NCI-H82 treated with DMSO at 0.1 percent for 48 hours (cell line): Measurements from ENCODE around the gene VPS13D.

Experiments
- DNase-seq: peaks from one replicate; lab custom pipeline; 2025; ENCODE audit not compliant: unreplicated experiment; lab: John Stamatoyannopoulos, UW

VPS13D gene

DNA sequence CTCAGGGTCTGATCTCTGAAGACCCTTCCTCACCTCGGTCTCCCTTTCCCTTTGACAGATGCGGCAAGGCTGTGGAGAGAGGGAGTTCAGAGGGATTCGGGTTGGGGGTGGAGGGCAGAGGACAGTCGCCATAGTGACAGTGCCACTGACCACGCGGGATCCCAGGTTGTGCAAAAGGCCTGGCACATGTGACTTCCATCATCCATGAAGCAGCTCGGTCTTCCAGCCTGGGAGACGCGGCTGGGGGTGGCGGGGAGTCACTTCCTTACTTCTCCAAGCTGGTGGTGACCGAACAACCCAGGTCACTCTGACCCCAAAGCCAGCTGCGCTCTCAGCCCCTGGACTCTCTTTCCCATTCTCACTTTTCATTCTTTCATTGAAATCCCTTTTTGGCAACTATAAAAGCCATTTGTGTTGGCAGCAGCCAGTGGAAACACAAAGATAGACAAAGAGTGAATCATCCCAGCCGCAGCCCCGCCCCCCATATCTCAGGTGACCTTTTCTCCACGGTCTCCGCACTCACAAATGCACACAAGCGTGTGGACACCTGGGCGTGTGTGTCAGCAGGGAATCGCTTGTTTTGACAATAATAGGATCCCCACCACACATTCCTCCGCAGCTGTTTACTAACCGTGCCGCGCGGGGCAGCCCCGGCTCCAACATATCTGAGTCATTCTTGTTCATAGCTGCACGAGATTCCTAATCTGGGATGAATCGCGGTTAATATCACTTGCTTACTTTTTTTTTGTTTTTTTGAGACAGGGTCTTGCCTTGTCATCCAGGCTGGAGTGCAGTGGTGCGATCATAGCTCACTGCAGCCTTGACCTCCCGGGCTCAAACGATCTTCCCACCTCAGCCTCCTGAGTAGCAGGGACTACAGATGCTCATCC is 319.9 kb downstream of the VPS13D start:
- no peak for DNase-seq

DNA sequence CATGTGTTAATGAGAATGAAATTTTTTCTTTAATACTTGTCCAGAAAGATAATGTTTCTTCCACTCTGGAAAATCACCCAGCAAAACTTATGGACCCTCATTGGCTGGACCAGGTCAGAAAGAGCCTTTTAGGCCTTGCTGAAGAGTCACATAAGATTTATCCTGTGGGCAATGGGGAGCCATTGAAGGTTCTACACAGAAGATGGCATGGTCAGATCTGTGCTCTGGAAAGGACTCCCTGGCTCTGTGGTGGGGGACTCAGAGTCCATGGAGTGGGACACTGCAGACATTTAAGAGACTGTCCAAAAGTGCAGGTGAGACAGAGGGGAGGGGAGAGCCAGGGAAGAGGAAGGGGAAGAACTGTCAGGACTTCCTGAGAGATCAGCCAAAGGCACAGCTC is 321.8 kb downstream of the VPS13D start:
- no peak for DNase-seq

DNA sequence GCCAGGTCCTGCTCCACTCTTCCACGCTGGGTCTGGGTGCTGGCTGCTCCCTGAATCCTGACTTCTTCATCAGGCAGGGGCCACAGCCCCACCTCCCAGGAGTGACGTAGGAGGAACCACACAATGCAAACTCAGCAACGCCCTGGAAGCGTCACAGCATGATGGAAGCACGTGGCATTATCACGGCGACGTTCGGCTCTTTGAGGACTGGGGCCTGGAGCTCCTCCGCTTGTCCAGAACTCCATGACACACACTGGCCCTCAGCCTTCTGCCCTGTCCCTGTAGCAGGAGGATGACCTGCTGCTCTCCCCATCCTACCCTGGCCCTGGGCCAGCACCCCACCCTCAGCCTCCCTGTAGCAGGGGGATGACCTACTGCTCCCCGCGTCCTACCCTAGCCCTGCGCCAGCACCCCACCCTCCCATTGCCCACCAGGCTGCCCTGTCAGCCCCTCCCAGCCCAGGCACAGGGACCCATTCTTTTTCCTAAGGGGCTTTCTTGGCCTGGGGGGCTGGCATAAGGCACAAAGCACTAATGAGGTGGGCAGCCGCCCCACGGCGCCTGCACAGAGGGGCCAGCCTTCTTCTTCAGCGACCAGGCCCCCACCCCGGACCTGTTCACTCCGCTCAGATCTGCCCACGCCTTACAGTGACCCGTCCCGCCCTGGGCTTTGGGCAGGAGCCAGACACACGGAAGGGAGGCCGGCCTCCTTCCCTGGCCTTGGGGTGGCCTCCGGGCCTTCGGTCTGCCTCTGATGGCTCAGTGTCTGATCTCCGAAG is 322.5 kb downstream of the VPS13D start:
- DNase-seq = no peak

DNA sequence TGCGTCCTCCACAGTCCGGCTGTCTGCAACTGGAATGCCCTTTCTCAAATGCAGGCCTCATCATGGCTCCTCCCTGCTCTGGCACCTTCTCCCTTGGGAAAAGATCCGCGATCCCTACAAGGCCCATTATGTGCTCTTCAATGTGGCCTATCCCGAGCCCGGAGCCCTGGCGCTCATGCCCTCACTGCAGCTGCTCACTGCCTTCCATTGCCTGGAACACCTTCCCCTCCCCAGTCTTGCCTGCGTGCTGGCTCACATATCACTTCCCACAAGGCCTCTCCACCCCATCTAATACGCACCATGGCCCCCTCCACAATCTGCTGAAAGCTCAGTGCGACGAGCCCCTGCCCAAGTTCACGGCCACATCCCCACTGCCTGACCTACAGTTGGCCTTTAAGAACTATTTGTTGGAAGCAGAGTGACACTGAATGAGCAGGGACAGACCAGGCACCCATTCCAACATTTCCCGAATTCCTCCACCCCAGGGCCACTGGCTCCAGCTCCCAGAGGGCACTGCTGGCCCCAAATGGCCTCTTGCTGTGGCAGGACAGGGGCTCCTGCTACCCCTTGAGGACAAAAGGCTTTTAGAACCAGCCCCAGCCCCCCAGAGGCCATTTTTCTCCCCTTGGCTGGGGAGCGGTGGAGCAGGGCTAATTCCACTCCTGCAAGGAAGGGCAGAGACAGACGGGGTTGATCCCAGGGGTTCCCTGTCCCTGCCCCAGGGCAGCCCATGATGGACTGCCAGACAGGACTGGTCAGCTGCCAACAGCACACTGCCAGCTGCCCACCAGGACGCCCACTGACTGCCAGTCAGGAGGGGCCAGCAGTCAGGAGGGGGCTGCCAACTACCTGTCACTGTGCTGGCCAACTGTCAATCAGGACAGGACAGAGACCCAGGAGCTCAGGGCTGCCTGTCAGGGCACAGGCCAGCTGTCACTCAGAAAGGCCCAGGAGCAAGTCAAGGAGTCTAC is 323.4 kb downstream of the VPS13D start:
- DNase-seq = no peak

DNA sequence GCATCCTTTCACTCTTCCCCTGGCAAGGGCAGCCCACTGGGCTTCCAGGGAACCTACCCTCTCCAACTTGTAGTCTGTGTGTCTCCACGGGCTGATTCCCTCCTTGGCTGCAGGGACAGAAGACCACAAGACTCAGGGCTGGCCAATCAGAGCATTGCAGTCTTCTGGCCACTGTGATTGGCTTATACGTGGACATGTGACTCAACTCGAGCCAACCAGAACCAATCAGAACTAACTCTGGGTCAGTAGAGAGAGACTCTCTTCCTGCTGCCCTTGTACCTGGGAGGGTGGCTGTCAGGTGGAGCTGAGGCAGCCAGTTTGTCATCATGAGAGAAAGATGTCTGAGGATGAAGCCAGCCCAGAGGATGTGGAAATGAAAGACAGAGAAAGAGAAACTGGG is 324.1 kb downstream of the VPS13D start:
- DNase-seq = no peak

DNA sequence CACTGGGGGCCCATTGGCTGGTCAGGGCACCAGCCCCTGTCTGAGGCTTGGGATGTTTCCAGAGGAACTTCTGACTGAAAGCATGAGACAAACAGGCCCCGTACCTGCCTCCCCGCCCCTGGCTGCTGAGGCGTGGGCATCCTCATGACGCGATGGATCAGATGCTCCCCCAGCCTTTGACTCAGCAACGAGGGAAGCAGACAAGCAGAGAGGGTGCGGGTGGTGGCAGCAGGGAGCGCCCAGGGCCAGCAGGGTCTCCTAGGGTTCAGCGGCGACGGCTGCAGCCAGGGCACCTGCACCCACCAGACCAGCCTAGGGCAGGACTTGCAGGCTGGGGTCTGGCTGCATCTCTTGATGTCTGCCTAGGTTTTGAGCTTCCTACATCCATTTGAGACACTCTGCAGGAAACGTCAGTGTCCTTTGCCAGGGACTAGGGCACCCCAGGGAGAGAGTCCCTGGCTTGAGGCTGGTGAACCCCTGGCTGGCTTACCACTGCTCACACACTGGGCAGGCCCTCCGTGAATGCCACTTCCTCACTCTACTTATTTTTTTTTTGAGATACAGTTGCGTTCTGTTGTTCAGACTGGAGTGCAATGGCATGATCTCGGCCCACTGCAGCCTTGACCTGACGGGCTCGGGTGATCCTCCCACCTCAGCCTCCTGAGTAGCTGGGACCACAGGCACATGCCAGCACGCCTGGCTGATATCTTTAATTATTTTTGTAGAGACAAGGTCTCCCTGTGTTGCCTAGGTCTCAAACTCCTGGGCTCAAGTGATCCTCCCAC is 324.9 kb downstream of the VPS13D start:
- no peak for DNase-seq

DNA sequence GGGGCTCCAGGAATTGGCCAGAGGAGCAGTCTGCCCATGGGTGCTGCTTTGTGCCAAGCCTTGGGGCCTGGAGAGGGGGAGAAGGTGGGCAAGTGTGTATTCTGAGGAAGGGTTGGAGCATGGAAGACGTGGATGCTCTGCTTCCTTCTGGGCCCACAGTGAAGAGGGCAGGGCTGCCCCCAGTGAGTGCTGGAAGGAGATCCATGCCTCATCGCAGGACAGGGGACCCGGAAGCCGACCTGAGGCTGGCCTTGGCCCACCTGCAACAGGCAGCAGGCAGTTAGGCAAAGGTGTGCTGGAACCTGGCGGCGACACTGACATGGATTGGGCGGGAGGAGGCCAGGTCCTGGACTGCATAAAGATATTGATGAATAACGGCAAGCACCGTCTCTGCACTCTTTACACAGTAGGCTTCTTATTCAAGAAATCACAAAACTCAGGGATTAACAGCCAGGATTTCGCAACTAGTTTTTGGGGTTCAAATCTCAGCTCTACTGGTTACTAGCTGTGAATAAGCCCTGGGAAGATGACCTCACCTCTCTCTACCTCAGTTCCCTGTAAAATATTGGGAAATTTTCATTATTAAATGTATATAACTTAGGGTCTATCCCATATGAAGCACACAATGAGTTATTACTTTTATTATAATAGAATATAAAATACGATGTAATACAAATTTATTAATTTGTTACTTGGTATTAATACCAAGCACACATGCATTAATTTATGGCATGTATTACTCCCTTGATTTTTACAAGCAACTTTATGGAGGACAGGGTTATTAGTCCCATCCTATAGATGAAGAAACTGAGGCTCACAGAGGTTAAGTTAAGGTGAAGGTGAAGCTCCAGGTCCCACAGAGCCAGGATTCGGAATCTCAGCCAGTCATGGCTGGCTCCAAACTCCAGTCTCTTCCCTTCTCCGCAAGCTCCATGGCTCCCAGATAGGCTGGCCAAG is 325.9 kb downstream of the VPS13D start:
- no peak for DNase-seq

DNA sequence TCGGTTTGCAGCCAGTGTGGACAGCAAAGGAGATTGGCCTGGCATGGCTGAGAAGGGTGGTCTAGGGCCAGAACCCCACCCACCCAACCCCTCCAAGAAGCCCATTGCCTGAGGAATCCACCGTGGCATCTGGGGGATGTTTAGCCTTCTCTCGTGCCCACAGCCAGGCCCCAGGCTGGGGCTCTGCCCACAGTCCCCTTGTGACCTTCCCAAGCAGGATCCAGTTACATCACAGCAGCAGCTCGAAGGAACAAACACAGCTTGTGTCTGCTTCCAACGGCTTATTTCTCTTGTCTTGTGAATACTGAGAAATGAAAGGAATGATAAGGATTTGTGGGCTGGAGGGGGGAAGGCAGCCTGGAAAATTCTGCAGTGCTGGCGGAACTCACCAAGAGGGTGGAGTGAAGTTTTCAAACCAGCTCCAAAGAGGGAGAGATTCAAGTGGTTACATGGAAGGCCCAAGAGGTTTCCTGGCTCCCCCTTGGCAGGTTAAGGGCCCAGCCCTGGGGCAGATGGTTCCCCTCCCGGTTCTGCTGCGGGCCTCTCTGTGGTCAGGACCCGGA is 326.6 kb downstream of the VPS13D start:
- DNase-seq = no peak

DNA sequence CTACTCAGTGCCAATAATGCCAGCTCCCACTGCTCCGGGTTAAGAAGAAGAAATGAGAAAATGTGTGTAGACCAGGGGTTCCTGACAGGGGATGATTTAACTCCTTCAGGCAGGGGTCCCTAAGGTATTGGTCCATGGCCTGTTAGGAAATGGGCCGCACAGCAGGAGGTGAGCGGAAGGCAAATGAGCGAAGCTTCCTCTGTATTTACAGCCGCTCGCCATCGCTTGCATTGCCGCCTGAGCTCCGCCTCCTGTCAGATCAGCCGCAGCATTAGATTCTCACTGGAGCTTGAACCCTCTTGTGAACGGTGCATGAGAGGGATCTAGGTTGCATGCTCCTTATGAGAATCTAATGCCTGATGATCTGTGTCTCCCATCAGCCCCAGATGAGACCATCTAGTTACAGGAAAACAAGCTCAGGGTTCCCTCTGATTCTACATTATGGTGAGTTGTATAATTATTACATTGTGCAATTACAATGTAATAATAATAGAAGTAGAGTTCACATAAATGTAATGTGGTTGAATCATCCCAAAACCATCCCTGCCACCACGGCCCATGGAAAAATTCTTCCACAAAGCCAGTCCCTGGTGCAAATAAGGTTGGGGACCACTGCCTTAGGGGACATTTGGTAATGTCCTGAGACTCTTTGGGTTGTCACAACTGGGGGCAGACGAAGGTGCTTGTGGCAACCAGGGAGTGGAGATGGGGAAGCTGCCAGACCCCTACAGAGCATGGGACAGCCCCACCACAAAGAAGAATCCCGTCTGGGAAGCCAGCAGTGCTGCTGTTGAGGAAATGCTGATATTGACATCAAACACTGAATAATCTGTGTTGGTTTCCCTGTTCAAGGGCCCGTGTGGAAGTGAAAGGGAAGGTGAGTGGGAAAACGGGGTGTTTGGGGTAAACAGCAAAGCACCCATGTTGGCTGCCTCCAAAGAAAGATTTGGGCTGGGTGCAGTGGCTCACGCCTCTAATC is 327.4 kb downstream of the VPS13D start:
- DNase-seq = no peak

DNA sequence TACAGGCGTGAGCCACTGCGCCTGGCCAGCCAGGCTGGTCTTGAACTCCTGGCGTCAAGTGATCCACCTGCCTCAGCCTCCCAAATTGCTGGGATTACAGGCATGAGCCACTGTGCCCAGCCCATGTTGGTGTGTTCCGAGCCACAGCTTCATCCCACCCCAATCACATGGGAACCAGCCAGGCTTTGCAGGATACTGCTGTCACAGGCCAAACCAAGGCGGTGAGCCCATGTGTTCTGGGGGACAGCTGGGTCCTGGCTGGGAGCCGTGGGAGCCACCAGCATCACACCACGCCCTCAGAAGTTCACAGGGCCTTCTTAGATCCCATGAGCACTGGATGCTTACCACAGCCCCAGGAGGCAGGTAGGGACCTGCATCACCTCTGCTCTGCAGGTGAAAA is 331.3 kb downstream of the VPS13D start:
- DNase-seq = no peak
